Activated CD8-positive, alpha-beta memory T cell treated with anti-CD3 and anti-CD28 coated beads, Interleukin-2, amount 50 U/mL, for 24 hours (primary cell): ENCODE data around the gene DNAJC10.

ENCODE experiments used
- DNase-seq: peaks from one replicate; pipeline ENCODE4 v3.0.0-alpha.2; 2020; ENCODE audit errors: extremely low read depth

The DNAJC10 gene

DNA sequence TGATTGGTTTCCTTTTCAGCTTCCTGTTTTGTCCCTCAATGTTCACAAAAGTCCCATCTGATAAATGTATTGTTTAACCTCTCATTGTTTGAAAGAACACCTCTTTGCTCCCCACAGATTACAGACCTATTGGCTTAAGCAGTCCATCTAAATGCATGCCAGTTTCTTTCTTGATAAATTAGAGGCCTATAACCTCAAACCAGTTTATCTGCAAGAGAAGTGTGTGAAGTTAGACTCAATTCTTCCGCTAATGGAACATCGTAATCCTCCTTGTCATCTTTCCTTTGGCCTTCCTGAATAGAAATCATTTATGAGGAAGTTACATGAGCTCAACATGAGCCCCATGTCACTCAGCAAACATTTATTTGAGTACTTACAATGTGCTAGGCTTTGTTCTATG, 76.4 kb downstream of the DNAJC10 start:
- no peak for DNase-seq

DNA sequence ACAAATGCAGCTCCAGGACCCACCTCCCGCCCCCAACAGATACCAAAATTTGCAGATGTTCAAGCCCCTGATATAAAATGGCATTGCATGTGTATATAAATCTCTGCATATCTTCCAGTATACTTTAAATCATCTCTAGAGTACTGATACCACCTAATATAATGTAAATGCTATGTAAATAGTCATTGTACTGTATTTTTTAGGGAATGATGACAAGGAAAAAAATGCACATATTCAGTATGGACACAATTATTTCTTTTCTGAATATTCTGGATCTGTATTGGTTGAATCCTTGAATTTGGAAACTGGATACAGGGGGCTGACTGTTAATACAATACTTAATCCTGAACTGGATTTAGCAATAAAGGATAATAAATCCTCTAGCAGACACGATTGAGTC, 82.7 kb downstream of the DNAJC10 start:
- no peak for DNase-seq

DNA sequence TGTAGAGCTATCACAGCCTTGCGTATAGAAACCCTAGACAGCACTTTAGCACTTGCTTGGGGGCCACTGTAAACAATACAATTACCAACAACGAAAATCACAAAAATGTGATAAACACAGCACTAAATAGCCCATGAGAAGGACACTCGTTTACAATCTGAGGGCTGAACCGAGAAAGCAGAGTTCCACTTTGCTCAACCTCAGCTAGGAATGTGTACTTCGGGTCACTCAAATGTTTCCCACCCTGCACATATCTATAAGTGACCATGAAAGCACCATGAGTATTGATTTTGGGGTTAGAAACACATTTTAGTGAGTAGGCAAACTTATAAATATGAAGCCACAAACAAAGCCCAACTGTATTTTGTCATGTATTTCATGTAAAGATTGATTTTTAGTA, 88.1 kb downstream of the DNAJC10 start:
- DNase-seq: no peak

DNA sequence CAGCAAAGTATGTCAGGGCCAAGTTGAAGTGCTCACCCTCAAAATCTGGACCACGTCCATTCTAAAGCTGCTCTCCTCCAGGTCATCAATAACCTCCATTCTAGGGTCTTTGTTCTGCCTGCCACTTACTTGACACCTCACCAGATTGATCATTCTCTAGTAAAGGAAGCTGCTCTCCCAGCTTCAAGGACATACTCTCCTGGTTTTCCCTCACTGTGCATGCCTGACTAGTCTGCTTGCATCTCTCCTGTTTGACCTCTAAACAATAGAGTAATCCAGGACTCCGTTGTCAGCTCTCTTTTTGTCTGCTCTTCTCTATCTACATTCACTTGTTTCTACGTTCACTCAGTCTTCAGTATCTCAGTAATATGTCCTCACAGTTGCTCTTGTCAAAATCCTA, 91.3 kb downstream of the DNAJC10 start:
- DNase-seq: no peak

DNA sequence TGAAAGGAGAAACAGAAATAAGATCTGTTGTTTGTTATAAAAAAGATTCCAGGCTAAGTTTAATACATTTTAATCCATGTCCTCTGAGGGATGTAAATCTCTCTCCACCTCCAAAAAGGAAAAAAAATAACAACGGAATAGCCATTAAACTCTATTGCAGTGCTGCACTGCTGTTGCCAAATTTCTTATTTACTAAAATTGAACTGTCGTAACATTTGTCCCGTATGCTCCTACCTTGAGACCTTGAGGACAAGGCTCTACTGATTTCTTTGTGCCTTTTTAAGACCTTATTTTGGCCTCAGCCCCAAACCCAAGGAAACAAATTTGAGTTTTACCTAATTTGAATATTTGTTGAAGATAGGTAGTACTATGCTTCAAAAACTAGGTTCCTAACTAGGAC, 94.0 kb downstream of the DNAJC10 start:
- no peak for DNase-seq

DNA sequence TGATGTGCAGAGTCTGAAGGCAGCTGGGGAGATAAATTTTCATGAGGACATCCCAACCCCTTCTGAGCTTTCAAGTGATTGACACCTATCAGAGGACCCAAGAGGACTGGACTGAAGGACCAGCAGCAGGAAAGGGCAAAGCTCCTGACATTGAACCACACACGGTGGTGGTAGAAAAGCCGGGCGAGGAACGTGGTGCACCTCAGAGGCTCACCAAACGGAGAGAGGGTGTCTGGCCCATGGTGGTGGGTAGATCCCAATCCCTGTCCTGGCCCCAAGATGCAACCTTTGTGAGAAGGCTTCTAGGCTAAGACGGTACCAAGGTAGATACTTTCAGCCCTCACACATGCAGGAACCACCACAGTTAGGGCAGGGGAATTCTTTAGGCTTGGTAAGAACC, 98.3 kb downstream of the DNAJC10 start:
- no peak for DNase-seq

DNA sequence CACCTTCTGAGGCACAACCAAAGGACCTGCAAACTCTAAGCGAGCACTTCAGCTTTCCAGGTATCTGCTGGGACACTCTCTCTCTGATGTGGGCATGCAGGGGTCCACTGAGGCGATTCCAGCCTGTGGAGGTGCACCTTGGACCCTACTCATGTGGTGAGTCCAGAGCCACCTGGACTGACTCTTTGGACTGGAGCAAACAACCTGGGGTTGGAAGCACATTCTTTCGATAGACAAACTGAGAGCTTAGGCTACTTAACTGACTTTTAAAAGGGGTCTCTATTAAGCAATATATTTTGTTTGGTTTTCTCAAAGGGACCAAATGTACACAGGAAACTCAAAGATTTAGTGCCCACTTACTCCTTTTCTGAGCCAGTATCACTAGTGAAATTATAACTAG, 98.7 kb downstream of the DNAJC10 start:
- no peak for DNase-seq

DNA sequence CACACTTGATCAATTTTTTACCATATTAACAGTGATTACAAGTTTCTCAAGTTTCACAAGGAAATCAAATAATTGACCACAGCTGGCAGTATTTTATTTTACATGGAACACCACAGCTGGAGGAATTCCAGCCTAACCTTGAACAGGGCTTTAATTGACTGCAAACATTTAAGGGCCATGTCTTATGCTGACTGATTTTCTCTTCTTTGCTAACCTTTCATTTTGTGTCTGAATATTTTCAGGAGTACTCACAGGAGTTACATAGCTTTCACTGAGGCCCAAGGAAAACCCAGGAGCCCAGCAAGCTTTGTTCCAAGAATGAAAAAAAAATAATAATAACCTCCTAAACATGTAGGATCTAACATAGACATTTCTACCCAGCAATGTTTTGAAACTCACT, 100.8 kb downstream of the DNAJC10 start:
- no peak for DNase-seq

DNA sequence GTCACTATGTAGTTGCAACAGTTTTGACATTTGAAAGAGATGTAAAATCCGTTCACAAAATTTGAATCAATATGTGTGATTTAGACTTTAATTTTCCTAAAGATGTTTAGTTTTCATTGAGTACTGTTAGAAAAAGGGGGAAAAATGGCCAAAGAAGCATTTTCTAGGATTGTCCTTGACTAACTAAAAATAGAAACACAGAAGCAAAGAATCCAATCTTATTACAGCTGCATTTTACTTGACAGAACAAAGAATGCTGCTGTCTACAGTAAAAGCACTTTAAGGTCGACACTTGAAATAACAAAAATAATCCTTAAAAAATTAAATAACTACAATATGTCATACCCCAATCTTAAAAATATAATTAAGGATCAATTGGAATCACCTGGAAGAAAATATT, 101.5 kb downstream of the DNAJC10 start:
- DNase-seq: no peak

DNA sequence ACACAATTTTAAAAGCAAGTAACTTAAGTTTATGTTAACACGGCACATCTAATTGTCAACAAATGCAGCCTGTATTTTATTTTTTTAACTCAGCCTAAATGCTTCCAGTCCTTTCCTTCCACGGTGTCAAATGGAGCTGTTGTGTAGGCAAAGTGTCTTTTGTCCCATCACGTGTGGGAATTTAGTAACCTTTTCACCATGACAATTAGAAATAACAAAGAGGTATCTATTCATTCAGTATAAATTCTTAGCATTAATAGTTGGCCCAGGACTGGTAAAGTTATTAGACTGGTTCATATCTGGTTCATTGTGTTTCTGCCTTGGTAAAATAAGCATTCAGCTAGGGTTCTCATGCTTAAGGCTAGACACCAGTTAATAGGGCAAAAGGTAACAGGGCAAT, 102.4 kb downstream of the DNAJC10 start:
- no peak for DNase-seq

DNA sequence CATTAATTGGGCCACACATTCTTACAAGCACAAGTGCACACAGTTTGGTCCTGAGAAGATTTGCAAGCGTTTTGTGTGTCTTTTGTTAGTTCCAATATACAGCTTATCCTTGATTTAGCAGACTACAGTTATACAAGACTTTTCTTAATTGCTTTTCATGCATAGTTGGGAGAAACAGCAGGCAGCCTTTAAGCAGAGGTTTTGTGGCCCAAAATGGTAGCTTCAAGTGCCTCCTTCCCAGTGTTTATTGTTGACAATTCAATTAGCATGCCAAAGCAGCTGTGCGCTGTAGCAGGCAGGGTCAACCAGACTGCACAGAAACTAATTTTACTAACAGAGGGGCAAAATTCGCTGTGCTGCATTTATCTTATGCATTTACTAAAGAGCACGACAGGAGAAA, 102.9 kb downstream of the DNAJC10 start:
- no peak for DNase-seq

DNA sequence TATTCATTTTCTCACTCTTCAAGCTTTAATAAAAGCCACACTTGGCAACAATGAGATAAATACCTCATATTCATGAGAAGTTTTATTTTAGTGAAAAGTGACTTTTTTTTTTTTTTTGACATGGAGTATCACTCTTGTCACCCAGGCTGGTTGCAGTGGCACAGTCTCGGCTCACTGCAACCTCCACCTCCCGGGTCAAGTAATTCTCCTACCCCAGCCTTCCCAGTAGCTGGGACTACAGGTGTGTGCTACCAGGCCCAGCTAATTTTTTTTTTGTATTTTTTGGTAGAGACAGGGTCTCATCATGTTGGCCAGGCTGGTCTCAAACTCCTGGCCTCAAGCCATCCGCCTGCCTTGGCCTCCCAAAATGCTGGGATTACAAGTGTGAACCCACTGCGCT, 103.4 kb downstream of the DNAJC10 start:
- DNase-seq: no peak

DNA sequence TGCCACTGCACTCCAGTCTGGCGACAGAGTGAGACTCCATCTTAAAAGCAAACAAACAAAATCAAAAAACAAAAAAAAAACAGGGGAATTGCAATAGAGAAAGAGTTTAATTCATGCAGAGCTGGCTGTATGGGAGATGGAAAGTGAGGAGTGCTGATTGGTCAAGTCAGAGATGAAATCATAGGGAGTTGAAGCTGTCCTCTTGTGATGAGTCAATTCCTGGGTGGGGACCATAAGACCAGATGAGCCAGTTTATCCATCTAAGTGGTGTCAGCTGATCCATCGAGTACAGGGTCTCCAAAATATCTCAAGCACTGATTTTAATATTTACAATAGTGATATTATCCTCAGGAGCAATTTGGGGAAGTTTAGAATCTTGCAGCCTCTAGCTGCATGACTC, 105.1 kb downstream of the DNAJC10 start:
- no peak for DNase-seq

DNA sequence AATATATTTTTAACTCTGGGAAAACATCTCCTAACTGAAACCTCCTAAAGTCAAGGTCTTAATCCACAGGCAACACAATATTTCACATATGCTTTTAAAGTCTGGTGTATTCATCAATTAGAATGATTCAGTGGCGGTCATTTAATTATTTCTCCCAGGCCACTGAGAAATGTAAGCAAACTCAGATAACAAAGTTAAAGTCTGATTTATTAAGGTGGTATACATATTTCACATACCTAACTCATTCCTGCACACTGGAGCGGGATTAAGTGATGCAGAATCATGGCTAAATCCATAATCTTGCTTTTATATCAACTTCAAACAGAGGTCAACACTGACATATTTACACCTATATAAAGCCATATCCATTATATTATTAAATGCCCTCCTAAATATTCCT, 106.7 kb downstream of the DNAJC10 start:
- DNase-seq: no peak

DNA sequence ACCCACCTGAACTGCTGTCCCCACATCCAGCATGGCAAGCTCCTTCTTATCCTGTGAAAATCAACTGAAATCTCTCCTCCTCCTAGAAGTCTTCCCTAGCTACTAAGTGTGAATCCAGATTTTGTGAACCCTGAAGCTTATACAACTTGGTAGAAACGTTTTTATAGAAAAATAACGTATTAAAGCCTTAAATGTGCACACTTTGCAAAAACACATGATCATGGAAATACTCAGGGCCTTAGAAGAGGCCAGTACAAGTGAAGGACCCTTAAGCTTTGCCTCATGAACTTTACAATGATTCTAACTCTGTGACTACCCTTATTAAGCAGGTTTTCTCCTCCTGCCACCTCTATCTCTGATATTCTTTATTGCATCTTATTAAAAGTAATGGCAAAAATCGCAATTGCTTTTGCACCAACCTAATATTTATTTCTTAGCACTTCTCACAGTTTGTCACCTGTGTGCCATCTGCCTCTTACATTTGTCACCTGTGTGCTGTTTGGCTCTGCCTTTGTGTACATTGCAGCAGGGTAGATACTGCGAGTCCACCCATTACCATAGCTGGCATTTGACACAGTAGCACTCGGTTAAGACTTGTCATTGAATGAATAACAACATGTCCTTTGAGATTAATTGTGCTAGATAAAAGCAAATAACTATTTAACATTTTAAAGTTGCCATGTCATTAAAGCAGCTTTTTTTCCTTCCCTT, 108.2 kb downstream of the DNAJC10 start:
- no peak for DNase-seq

DNA sequence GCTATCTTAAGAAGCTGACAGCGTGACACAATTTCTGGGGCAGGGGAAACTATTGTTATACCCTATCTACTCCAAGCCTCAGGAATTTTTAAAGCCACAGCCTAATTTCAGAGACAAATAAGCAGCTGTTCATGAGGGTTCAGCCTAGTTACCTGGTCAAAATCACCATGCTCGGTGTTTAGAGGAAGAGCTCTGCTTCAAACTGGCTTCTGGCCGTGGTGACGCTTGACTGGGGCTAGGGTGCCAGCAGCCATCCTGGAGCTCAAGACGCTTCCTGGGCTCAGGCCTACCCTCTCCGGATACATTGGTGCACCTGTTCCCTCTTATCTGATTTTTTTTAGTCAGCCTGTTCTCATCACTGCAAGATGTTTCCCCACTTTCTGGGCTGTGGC, 108.7 kb downstream of the DNAJC10 start:
- DNase-seq: no peak

DNA sequence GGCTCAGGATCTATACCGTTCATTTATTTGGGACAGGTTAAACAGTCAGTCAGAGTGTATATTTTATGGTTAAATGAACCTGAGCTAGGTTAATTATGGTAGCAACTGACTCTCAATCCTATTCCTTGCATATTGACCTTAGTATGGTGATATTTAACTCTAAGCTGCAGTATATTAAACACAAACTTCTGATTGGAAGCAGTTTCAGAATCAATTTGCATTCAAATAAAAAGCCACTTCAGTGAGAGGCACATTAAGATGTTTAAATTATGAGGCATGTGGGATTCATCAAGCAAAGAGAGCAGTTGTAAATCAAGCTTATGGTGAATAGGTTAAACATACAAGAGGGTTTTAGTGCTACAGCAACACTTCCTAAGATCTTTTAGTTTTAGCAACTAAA, 110.0 kb downstream of the DNAJC10 start:
- DNase-seq: no peak

DNA sequence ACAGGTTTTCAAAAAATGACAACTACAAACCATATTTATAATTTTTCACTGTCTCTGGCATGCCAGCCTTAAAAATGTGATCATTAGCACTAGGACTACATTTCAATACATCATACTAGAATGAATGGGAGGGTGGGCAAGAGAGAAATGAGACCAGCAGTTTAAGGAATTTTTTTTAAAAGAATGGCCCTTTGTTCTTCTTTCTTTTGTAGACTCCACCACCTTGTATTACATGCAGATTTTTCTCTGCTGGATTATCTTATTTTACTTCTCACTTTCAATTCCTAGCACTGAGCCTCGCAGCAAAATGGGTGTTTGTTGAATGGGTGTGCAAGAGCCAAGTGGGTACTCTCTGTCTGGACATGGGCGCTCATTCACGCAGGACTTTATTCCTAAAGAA, 110.4 kb downstream of the DNAJC10 start:
- DNase-seq: no peak

DNA sequence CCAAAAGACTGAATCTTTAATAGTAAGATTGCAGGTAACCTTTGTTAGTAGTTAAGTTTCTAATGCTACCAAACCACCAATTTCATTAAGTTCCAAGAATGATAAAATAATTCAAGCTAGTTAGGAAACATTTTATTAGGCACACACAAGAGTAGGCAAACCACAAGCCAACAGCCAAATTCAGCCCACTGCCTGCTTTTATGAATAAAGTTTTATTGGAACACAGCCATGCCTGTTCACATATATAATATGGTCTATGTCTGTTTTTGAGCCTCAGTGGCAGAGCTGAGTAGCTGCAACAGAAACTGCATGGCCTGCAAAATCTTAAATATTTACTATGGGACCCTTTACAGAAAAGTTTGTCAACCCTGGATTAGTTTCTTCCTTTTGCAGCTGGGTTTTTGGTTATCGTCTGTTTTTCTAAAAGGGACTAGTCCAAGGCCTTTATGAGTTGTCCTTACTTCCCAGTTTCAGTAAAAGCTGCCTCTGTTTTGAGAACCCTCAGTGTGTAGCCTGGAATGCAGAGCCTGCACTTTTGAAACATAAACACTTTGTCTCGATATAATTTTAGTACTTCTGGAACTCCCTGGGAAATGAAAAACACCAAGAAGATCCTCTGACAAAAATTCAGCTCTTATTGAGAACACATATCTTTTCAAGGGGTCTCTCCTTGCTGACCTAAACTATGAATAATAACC, 111.3 kb downstream of the DNAJC10 start:
- DNase-seq: no peak

DNA sequence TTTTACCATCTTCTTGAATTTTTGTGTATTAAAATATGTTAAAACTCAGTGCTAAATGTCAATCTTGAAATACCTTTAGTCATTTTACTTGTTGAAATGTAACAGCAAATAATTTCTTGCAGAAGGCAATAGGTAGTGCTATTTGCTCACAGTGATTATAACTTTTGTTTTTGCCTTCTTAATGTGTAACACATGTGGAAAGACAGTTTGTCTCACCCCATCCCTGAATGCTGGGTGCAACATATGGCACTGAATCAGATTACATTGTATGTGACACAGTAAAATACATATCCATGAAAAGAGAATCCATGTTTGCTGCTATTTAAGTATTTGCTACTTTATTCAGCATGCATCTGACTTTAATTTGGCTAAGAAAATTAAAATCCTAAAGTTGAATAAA, 115.0 kb downstream of the DNAJC10 start:
- no peak for DNase-seq

DNA sequence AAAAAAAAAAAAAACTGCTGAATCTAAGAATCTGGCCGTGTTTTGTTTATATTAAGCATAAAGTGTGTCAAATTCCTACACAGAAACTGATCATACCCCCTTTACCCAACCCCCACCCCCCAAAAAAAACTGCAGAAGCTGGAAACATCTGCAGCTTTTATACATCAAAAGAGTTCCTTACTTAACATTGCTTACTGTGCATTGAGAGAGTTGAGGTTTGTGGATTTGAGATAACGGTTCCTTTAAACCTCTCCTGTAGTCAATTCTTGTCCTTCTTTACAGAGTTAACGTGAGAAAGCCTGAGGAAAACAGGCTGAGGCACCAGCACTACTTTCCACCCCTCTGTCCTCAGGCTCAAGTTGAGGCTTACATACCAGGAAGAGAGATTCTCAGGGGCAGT, 115.9 kb downstream of the DNAJC10 start:
- no peak for DNase-seq

DNA sequence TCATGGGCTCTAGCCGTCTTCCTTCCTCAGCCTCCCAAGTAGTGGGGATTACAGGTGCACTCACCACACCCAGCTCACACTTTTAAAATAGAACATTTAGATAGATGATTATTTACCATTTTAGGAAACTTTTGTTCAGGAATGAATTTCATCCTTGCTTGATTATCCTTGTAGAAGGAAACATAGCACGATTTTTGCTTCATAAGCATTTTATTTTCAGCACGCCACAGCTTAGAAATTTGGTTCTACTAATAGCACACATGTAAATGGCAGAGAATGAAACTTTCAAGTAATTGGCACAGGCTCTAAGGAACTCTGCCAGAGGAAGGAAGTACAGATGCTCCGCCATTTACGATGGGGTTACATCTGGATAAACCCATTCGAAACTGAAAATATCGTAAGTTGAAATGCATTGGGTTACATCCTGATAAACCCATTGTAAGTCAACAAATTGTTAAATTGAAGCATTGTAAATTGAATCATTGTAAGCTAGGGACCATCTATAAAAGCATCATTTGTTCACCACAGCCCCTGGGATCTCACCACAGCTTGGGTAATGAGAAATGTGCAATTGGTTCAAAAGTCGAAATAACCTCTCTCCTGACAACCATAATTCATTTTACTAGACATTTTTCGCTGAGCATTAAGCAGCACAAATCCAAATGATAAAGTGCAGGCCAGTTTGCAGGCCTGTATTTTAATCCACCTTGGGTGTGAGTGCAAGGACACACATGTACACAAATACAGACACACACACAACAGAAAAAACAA, 117.2 kb downstream of the DNAJC10 start:
- DNase-seq: no peak

DNA sequence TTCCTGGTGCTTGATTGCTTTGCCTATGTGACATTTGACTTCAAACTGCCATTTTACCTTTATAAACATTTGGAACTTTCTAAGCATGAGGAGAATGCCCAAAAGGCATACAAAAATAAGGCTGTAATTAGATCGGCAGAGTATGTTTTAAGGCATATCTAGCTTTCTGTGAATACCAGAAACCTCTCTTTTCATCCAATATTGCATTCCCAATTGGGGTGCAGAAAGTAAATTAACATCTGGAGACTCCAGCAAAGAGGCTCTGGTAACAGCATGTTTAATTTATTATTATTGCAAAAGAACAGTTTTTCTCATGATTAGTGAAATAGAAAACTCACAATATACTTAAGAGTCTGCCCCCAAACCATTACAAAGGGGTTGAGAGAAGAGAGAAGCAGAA, 118.2 kb downstream of the DNAJC10 start:
- DNase-seq: no peak
